C1 segment of cervical spinal cord (tissue), 14 donors: Measurements from ENCODE around the gene ECE2.
A peak's percentile ranks its signal among the peaks of the same experiment; 100 is the strongest.

Experiments used
- DNase-seq, 14 donors: peaks; one replicate each; lab custom pipeline; 2025; lab: John Stamatoyannopoulos, UW

The ECE2 gene

GRCh38 chr3:184311633-184312032, 35.8 kb downstream of the ECE2 start:
- DNase-seq, result no peak

DNA sequence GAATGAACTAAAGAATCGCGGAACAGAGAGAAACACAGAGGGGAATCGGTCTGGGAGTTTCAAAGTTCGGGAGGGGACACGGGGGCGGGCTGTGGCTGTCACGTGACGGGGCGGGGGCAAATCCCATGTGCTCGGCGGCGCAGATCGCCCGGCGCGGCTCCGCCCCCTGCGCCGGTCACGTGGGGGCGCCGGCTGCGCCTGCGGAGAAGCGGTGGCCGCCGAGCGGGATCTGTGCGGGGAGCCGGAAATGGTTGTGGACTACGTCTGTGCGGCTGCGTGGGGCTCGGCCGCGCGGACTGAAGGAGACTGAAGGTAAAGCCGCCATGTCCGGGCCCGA, 38.5 kb downstream of the ECE2 start, which contains the start of gene EIF4G1:
EIF4G1 (plus strand) TSS at position 244 of the 337 bp plus-strand sequence. CDS start 1,191 bp downstream, outside the sequence.
- DNase-seq, result peak; percentile 47 to 96 (median 88)

DNA sequence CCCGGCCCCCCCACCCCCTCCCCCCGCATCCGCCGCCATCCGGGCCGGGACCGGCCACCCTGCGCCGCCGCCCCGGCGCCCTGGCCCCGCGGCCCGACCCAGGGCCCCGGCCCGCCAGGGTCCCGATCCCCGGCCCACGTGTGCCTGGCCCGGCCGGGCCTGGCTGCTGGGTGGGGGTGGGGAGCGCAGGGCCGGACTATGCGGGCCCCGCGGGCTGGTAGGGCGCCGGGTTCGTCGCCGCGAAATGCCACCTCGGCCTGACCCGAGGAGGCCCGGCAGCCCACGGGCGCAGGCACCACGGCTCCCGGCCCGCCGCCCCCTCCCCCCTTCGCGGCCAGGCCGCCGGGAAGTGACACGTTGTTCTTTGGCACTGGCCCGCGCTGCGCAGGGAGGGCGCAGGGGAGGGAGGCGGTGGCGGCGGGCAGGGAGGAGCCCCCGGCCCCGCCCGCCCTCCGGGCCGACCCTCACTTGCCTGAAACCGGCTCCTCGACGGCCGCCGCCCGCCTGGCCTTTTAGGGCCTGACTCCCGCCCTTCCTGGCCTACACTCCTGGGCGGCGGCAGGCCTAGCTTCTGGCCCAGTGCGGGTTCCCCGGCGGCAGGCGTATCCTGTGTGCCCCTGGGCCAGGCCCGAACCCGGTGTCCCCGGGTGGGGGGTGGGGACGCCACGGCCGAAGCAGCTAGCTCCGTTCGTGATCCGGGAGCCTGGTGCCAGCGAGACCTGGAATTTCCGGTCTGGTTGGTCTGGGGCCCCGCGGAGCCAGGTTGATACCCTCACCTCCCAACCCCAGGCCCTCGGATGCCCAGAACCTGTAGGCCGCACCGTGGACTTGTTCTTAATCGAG, 39.1 kb downstream of the ECE2 start:
- DNase-seq, result peak in 13 of 14 donors; percentile 13 to 83 (median 60)

DNA sequence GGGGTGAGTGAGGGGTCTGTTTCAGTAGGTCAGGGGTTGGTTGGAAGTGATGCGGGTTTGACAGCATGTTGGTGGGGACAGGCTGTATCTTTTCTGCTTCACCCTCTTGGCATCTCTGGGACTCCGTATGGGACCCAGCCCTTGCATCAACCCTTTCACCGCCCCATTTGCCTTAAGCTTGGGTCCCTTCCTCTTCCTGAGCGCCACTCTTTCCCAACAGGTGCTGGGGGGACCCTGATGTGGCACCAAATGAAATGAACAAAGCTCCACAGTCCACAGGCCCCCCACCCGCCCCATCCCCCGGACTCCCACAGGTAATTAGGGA, 39.7 kb downstream of the ECE2 start:
- DNase-seq, result no peak

DNA sequence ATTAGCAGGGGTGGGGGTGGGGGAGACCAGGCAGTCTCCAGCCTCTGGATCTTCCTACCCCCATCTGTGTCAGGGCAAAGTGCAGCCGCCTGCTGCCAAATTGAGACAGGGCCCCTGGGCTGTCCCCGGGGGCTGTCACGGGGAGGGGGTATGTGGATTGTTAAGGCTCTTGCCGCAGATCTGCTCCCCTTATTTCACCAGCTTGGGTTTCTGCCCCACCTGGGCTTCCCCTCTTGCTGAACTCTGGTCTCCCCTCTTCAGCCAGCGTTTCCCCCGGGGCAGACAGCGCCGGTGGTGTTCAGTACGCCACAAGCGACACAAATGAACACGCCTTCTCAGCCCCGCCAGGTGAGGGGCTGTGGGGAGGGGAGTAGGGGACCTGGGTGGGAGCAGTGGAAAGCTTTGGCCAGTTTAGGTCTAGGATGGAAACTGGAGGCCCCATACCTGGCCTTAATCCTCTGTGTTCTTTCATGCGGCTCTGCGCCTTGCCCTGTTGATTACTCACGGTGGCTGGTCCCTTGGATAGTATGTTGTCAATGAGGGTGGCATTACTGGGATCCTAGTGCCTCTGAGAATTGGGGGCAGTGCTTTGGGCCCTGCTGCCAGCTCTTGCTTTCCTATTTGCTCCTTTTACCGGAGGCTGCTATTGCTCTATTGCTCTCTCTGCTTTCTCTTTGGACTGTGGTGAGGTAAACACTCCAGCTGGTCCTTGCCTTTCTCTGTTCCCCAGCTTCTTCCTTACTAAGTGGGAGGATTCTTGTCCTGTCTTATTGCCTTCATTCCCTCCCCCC, 40.2 kb downstream of the ECE2 start:
- peak in 1 of 14 donors; percentile 9 for DNase-seq

DNA sequence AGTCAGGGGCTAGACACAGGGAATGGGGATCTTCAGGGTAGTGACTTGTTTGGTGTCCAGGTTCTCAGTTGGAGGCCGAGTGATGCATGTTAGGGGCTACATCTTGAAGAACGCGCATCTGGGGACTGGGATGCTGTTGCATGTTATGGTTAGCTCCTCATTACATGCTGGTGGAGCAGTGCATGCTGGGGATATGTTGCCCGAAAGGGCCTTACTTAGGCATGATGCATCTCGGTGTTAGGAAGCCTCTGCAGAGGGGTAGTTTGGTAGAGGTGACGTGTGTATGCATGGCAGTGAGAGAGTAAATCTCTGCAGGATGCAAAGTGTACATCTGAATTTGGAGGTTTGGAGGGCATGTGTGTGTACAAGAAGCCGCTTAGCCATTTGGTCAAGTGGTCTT, 41.0 kb downstream of the ECE2 start:
- no peak for DNase-seq

DNA sequence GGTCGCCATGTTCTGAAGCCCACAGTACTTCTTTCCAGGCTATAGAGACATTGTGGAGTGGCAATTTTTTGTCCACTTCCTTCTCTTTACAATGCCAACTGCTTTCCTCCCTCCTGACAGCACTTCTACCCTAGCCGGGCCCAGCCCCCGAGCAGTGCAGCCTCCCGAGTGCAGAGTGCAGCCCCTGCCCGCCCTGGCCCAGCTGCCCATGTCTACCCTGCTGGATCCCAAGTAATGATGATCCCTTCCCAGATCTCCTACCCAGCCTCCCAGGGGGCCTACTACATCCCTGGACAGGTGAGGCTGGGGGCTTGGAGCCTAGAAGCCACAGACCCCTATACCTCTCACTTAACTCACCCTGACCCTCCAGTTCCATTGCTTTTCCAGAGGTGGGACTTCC, 41.4 kb downstream of the ECE2 start:
- DNase-seq, result no peak

DNA sequence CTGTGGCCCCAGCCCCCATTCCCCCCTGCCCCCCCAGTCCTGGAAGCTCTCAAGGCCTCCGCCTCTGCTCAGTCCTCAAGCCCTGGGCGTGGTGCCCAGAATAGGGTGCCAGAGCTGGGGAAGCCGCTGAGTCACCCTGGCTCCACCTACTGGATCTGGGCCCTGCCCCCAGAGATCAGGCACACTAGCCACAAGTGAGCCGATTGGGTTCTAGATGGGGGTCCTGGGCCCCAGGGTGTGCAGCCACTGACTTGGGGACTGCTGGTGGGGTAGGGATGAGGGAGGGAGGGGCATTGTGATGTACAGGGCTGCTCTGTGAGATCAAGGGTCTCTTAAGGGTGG, 44.3 kb downstream of the ECE2 start:
- peak; percentile 21 to 94 (median 82) for DNase-seq

DNA sequence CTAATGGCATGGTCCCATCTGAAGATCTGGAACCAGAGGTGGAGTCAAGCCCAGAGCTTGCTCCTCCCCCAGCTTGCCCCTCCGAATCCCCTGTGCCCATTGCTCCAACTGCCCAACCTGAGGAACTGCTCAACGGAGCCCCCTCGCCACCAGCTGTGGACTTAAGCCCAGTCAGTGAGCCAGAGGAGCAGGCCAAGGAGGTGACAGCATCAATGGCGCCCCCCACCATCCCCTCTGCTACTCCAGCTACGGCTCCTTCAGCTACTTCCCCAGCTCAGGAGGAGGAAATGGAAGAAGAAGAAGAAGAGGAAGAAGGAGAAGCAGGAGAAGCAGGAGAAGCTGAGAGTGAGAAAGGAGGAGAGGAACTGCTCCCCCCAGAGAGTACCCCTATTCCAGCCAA, 45.8 kb downstream of the ECE2 start:
- DNase-seq, result no peak

DNA sequence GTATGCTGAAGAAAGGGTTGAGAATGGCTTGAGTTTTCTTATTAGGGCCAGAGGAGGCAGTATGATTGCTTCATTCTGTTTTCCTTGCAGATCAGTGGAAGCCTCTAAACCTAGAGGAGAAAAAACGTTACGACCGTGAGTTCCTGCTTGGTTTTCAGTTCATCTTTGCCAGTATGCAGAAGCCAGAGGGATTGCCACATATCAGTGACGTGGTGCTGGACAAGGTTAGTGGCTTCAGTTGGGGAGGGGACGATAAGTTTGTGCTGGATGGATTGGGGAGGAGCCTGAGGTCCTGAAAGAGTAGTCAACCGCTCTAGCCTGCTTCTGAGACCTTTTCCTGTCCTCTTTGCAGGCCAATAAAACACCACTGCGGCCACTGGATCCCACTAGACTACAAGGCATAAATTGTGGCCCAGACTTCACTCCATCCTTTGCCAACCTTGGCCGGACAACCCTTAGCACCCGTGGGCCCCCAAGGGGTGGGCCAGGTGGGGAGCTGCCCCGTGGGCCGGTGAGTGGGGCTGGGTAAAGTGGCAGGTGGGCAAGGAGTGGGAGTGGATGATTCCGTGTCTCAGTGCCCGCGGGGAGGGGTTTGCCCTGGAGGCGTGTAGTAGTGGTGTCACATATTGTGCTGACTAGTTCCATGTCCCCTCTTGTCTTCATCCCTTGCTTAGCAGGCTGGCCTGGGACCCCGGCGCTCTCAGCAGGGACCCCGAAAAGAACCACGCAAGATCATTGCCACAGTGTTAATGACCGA, 47.1 kb downstream of the ECE2 start:
- DNase-seq, result no peak

DNA sequence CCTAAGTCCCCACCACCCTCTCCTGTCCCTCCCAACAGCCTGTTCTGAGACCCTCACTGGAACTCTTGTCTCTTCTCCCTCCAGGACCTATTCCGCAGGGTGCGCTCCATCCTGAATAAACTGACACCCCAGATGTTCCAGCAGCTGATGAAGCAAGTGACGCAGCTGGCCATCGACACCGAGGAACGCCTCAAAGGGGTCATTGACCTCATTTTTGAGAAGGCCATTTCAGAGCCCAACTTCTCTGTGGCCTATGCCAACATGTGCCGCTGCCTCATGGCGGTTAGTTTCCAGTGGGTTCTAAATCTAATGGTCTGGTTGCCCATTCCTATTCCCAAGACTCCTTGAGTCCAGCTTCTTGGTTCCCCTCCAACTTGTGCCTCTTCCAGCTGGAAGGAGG, 47.9 kb downstream of the ECE2 start:
- no peak for DNase-seq

DNA sequence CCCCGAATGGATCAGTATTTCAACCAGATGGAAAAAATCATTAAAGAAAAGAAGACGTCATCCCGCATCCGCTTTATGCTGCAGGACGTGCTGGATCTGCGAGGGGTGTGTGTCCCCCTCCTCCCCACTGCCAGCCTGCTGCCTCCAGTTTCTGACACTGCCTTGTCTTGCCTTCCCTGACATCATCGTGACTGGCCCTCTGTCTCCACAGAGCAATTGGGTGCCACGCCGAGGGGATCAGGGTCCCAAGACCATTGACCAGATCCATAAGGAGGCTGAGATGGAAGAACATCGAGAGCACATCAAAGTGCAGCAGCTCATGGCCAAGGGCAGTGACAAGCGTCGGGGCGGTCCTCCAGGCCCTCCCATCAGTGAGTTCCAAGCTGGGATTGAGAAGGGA, 49.4 kb downstream of the ECE2 start:
- no peak for DNase-seq

DNA sequence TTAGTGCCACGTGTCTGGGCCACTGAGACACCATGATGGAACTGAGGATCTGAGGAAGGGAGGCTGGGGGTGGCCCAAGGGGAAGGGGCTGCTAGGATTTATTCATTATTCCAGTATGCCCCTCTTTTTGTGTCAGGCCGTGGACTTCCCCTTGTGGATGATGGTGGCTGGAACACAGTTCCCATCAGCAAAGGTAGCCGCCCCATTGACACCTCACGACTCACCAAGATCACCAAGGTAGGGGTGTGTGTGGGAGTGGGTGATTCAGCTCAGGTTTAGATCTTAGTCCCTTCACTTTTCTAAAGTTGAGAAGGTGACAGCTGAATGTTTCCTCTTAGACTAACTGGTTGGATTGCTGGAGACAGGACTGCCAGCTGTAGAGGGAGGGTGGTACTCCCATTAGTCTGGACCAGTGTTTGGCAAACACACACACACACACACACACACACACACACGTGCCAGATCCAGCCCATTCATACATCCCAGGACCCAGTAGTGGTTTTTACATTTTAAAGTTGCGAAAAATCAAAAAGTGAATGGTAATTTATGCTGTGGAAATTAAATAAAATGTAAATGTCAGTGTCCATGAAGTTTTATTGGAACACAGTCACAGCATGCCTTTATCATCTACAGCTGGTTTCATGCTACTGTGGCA, 50.0 kb downstream of the ECE2 start:
- no peak for DNase-seq

GRCh38 chr3:184327171-184327570, 51.3 kb downstream of the ECE2 start:
- DNase-seq, result no peak

DNA sequence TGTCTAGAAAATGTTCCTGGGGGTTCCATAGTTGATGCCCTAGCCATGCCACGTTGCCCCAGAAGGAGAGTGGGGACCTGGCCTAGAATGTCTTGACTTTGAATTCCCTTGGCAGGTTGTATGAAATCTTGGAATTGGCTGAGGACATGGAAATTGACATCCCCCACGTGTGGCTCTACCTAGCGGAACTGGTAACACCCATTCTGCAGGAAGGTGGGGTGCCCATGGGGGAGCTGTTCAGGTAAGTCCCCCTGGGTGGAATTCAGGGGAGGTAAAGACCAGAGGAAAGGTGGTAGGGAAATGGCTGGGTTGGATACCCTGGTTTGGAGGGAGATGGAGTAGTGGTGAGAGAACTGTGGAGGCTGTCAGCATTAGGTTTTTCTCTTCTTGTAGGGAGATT, 52.7 kb downstream of the ECE2 start:
- no peak for DNase-seq

DNA sequence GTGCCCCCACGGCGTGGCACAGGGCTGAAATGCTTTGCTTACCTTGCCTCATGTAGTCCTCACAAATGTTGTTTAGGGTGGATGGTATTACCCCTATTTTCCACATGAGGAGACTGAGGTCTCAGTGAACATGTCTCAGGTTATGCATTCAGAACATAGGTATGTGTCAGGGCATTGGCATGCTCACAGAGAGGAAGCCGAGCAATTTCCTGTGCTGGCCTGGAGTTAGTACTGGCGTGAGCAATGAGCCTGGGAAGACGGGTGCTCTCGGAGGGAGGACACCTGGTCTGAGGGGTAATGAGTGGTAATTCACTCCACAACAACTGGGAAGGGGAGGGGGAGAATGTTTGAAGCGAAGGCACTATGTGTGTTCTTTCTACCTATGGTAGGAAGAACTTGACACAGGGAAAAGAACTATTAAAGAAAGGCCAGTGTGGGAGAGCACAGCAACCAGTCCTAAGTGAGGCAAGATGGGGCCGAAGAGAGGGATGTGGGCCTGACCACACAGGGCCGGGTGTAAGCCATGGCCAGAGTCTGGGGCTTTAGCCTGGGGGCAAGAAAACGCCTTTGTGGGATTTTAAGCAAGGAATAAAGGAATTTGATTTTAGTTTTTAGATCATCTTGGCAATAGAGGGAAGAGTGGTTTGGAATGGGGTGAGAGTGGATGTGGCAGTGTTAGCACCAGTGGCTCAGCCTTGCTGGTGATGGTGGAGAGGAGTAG, 56.7 kb downstream of the ECE2 start:
- no peak for DNase-seq

- DNase-seq, result no peak
These were observed 57.4 kb downstream of the ECE2 start for GRCh38 chr3:184333190-184333589.

DNA sequence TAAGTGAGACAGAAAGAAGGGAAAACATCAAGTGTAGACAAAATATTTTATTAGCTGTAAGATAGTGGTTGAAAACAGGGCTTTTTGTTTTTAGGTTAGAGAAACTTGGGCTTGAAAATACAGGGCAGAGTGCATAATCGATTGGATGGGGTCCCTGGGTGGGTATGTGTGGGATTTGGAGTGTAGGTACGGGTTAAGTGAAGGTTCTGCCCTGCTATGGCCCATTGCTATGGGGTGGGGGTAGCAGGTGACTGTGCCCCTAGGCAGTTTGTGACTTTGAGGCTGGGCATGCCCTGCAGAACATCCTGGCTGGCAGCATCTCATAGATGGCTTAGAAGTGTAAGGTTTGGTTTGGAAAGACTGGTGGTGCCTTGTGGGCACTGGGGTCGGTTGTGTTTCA, 57.9 kb downstream of the ECE2 start:
- DNase-seq, result no peak

GRCh38 chr3:184334470-184335158, 58.8 kb downstream of the ECE2 start:
- peak in 1 of 14 donors; percentile 25 for DNase-seq

DNA sequence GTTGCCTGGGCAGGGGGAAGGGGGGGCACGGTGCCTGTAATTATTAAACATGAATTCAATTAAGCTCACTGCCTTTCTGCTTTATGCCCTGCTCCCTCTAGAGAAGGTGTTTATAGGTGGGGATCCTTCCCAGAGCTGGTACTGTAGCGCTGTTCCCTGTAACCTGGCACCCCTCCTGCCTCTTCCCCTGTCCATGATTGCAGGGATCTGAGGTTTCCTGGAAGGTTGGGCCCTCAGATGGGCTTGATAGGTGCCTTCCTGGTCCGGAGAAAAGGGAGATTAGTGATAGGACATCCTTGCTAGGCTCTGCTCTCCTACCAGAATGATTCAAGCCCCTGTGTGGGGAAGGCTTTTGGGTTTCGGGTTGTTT, 59.5 kb downstream of the ECE2 start:
- peak in 1 of 14 donors; percentile 62 for DNase-seq
